DOHH2 (cell line): ENCODE data around the gene NDC1.

Experiments used
- EZH2phosphoT487 ChIP-seq: fragments of 200-600 bp; sonication (generic); IDR thresholded peaks from 2 replicates; pipeline ENCODE4 v1.6.1; 2017; ENCODE audit warnings: borderline replicate concordance, mild to moderate bottlenecking, antibody characterized with exemption, low read length, moderate library complexity, mixed read lengths
- TF ChIP-seq, protein P1 (sequence below): fragments of 200-600 bp; sonication (generic); IDR thresholded peaks from one replicate; pipeline ENCODE4 v1.5.1; 2014; ENCODE audit warnings: antibody characterized with exemption, mild to moderate bottlenecking, low read depth, low read length; ENCODE audit not compliant: poor library complexity, severe bottlenecking

GRCh38 chr1:53728196-53728595, 109.9 kb downstream of the NDC1 start:
- TF ChIP-seq, protein P1, sequence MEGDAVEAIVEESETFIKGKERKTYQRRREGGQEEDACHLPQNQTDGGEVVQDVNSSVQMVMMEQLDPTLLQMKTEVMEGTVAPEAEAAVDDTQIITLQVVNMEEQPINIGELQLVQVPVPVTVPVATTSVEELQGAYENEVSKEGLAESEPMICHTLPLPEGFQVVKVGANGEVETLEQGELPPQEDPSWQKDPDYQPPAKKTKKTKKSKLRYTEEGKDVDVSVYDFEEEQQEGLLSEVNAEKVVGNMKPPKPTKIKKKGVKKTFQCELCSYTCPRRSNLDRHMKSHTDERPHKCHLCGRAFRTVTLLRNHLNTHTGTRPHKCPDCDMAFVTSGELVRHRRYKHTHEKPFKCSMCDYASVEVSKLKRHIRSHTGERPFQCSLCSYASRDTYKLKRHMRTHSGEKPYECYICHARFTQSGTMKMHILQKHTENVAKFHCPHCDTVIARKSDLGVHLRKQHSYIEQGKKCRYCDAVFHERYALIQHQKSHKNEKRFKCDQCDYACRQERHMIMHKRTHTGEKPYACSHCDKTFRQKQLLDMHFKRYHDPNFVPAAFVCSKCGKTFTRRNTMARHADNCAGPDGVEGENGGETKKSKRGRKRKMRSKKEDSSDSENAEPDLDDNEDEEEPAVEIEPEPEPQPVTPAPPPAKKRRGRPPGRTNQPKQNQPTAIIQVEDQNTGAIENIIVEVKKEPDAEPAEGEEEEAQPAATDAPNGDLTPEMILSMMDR, result no peak
- no peak for TF ChIP-seq EZH2phosphoT487
